GM21529 (cell line): ENCODE measurements around the gene BCAP31.
"Not testable (repeated sequence)": the region's sequence is repeated elsewhere in the genome, so short reads cannot be mapped to it uniquely, and the experiment has no call there.

Experiments used
- ATAC-seq: cut with Tn5 transposase; IDR thresholded peaks from one replicate; pipeline ENCODE4 v1.9.1; 2021; ENCODE audit not compliant: unreplicated experiment

BCAP31 gene

GRCh38 chrX:153684467-153685155 is 39.6 kb downstream of the BCAP31 start:
- no peak for ATAC-seq

- ATAC-seq = not testable (repeated sequence)
These were observed 40.7 kb downstream of the BCAP31 start for GRCh38 chrX:153683486-153683885.

- ATAC-seq = no peak
These were observed 43.0 kb downstream of the BCAP31 start for GRCh38 chrX:153681175-153681574.

GRCh38 chrX:153674219-153674851 is 49.9 kb downstream of the BCAP31 start:
- ATAC-seq = no peak

- ATAC-seq = no peak
These were observed 50.6 kb downstream of the BCAP31 start, which contains the start of gene PNCK for GRCh38 chrX:153673428-153674218. PNCK (minus strand) TSS chrX:153673813; CDS start chrX:153673076, 737 bp downstream.

- ATAC-seq = no peak
These were observed 51.4 kb downstream of the BCAP31 start for GRCh38 chrX:153672531-153673427.

GRCh38 chrX:153671589-153672530 is 52.3 kb downstream of the BCAP31 start:
- no peak for ATAC-seq

GRCh38 chrX:153670748-153671588 is 53.2 kb downstream of the BCAP31 start:
- ATAC-seq = no peak

- no peak for ATAC-seq
These were observed 54.1 kb downstream of the BCAP31 start for GRCh38 chrX:153669901-153670731.

- ATAC-seq = no peak
These were observed 54.9 kb downstream of the BCAP31 start for GRCh38 chrX:153669174-153669890.

GRCh38 chrX:153668423-153669173 is 55.6 kb downstream of the BCAP31 start:
- ATAC-seq = peak; percentile 6

GRCh38 chrX:153667956-153668396 is 56.2 kb downstream of the BCAP31 start:
- peak; percentile 86 for ATAC-seq

GRCh38 chrX:153667281-153667955 is 56.8 kb downstream of the BCAP31 start:
- no peak for ATAC-seq

- no peak for ATAC-seq
These were observed 58.4 kb downstream of the BCAP31 start for GRCh38 chrX:153665726-153666306.

- no peak for ATAC-seq
These were observed 61.9 kb downstream of the BCAP31 start for GRCh38 chrX:153662266-153662665.

GRCh38 chrX:153659268-153659667 is 64.9 kb downstream of the BCAP31 start:
- ATAC-seq = no peak
